Measurements from ENCODE around the gene TSNAXIP1. TPM values are rescaled to one million over a fixed set of nuclear protein-coding genes. Genes with fewer than 3 reads are reported as not detected.
A peak's percentile ranks its signal among the peaks of the same experiment; 100 is the strongest.

Gene TSNAXIP1
- total and polyA plus RNA-seq, 9 of the 15 experiments (the other 6 are each of a cell fraction or from before 2014, with no cell fraction given), result 0.03 to 0.24 (median 0.11) TPM; not detected in 4

- TF ChIP-seq CTCF (IDR thresholded peaks at IDR 0.05 in 2 of 3, conservative IDR thresholded peaks at IDR 0.05 in 1 of 3; ENCODE audit: insufficient read depth in 2 of 3, low read depth in 1 of 3, low read length in 3 of 3) (0 out of 6 replicates have a peak, but pooled peaks of 2 of the 3 experiments have one; percentile 7 to 12), ZNF263 (CRISPR knock-in tag; IDR thresholded peaks at IDR 0.05; ENCODE audit: borderline replicate concordance) (0 out of 2 replicates have a peak, but pooled peaks have one; percentile 30), RB1 (IDR thresholded peaks at IDR 0.05; ENCODE audit: low read depth) (0 out of 2 replicates have a peak, but pooled peaks have one; percentile 3), MBD1 (CRISPR knock-in tag; IDR thresholded peaks at IDR 0.05) (peak; percentile 70), TEAD1 (CRISPR knock-in tag; IDR thresholded peaks at IDR 0.05) (0 out of 4 replicates have a peak, but pooled peaks of 1 of the 2 experiments have one; percentile 49), HOMEZ (CRISPR knock-in tag; IDR thresholded peaks at IDR 0.05) (no peak)
These were observed 36.0 kb downstream of the TSNAXIP1 start (continued) for GRCh38 chr16:67842509-67843342.

Data from K562 (cell line).